Measurements from ENCODE around the gene POU2F1. TPM values are rescaled to one million over a fixed set of nuclear protein-coding genes. Genes with fewer than 3 reads are reported as not detected.
"Not testable (repeated sequence)": the region's sequence is repeated elsewhere in the genome, so short reads cannot be mapped to it uniquely, and the experiment has no call there.

The POU2F1 gene
- total RNA-seq, 3 donors from 2014 or later = 20.0 to 29.0 (median 21.0) TPM

GRCh38 chr1:167232801-167233200, 12.1 kb downstream of the POU2F1 start:
- Histone ChIP-seq H3K9me3 (no peaks in the 10 kb centered on the region), H3K4me1 (no peaks in the 10 kb centered on the region), H3K27ac (no peak overlapping the region), H3K4me3 (no peak overlapping the region), H3K27me3 (no peaks in the 10 kb centered on the region), H3K36me3 (no peaks in the 10 kb centered on the region)
- DNase-seq (ENCODE audit: low spot score in 2 of 2) = no peak
- intact Hi-C loops (cut with DNase I; ENCODE audit: low total_unique reads) = no loop called here
- no peak for TF ChIP-seq POLR2AphosphoS5 (IDR thresholded peaks at IDR 0.05)
- TF ChIP-seq, protein P1, sequence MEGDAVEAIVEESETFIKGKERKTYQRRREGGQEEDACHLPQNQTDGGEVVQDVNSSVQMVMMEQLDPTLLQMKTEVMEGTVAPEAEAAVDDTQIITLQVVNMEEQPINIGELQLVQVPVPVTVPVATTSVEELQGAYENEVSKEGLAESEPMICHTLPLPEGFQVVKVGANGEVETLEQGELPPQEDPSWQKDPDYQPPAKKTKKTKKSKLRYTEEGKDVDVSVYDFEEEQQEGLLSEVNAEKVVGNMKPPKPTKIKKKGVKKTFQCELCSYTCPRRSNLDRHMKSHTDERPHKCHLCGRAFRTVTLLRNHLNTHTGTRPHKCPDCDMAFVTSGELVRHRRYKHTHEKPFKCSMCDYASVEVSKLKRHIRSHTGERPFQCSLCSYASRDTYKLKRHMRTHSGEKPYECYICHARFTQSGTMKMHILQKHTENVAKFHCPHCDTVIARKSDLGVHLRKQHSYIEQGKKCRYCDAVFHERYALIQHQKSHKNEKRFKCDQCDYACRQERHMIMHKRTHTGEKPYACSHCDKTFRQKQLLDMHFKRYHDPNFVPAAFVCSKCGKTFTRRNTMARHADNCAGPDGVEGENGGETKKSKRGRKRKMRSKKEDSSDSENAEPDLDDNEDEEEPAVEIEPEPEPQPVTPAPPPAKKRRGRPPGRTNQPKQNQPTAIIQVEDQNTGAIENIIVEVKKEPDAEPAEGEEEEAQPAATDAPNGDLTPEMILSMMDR (IDR thresholded peaks at IDR 0.05) = no peak
- TF ChIP-seq POLR2A (IDR thresholded peaks at IDR 0.05) = no peak

DNA sequence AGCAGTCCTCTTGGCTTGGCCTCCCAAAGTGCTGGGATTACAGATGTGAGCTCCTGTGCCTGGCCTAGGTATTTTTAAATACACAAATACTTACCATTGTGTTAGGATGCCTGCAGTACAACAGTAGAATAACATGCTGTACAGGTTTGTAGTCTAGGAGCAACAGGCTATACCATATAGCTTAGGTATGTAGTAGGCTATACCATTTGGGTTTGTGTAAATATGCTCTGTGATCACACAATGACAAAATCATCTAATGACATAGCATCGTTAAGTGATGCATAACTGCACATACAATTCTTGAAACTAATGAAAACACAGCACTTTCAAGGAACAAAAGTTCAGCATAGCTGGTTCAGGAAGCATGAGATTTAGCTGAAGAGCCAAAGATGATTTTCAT, 12.7 kb downstream of the POU2F1 start:
- Histone ChIP-seq H3K4me1 (no peaks in the 10 kb centered on the region), H3K9me3 (no peaks in the 10 kb centered on the region), H3K27me3 (no peaks in the 10 kb centered on the region), H3K27ac (no peak overlapping the region), H3K4me3 (no peak overlapping the region), H3K36me3 (no peaks in the 10 kb centered on the region)
- intact Hi-C loops (cut with DNase I; ENCODE audit: low total_unique reads) = no loop called here
- TF ChIP-seq, protein P1 (IDR thresholded peaks at IDR 0.05) = no peak
- no peak for TF ChIP-seq POLR2AphosphoS5 (IDR thresholded peaks at IDR 0.05)
- no peak for TF ChIP-seq POLR2A (IDR thresholded peaks at IDR 0.05)
- DNase-seq (ENCODE audit: low spot score in 2 of 2) = no peak

GRCh38 chr1:167237000-167237399, 16.3 kb downstream of the POU2F1 start:
- no peak for TF ChIP-seq POLR2A (IDR thresholded peaks at IDR 0.05)
- no peak for DNase-seq (ENCODE audit: low spot score in 2 of 2)
- H3K4me3 ChIP-seq = no peak overlapping the region
- no peak overlapping the region for H3K27ac ChIP-seq
- no peaks in the 10 kb centered on the region for H3K4me1 ChIP-seq
- intact Hi-C loops (cut with DNase I; ENCODE audit: low total_unique reads) = no loop called here
- no peaks in the 10 kb centered on the region for H3K36me3 ChIP-seq
- H3K27me3 ChIP-seq = no peaks in the 10 kb centered on the region
- no peaks in the 10 kb centered on the region for H3K9me3 ChIP-seq

DNA sequence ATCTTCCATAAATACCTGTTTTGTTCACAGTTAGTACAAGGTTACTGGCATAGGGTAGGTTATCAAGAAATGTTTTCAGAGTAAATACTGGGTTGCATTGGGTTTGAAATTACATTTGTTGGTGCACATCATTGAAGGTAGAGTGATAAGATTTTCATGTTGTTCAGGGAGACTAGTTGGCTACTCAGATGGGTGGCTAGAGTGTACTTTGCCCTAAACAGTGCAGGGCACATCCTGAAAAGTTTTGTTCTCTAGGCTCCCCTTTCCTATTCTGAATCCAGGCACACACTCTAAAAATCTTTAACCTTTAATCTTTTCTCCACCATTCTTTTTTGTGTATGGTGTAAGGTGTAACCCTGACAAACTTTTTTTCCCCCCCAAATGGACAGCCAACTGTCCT, 18.0 kb downstream of the POU2F1 start:
- intact Hi-C loops (cut with DNase I; ENCODE audit: low total_unique reads) = no loop called here
- no peaks in the 10 kb centered on the region for H3K4me1 ChIP-seq
- no peak for DNase-seq (ENCODE audit: low spot score in 2 of 2)
- H3K36me3 ChIP-seq = no peaks in the 10 kb centered on the region
- no peak overlapping the region for H3K27ac ChIP-seq
- no peaks in the 10 kb centered on the region for H3K27me3 ChIP-seq
- H3K4me3 ChIP-seq = no peak overlapping the region
- H3K9me3 ChIP-seq = no peaks in the 10 kb centered on the region
- TF ChIP-seq POLR2A (IDR thresholded peaks at IDR 0.05) (no peak), POLR2AphosphoS5 (IDR thresholded peaks at IDR 0.05) (no peak)
- TF ChIP-seq, protein P1 (IDR thresholded peaks at IDR 0.05) = no peak

DNA sequence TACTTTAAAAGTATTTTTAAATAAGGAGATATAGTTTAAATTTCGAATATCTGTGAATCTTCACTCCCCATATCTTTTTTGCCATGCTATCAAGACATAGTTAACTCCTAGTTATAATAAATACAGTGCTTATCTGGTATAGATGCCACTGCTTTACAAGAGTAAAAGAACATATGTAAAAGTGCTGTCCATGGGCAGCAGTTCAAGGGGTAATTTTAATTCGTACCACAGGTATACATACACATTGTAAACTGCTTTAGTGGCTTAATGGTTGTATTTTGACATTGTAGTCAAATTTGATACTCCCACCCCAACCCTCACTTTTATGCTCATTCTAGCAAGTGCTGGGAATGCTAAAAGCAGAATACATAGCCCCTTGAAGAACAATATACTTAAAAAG, 18.6 kb downstream of the POU2F1 start:
- Histone ChIP-seq H3K36me3 (no peaks in the 10 kb centered on the region), H3K4me1 (no peaks in the 10 kb centered on the region), H3K9me3 (no peaks in the 10 kb centered on the region), H3K27me3 (no peaks in the 10 kb centered on the region), H3K4me3 (no peak overlapping the region), H3K27ac (no peak overlapping the region)
- intact Hi-C loops (cut with DNase I; ENCODE audit: low total_unique reads) = no loop called here
- TF ChIP-seq, protein P1 (IDR thresholded peaks at IDR 0.05) = no peak
- TF ChIP-seq POLR2AphosphoS5 (IDR thresholded peaks at IDR 0.05) (no peak), POLR2A (IDR thresholded peaks at IDR 0.05) (no peak)
- DNase-seq (ENCODE audit: low spot score in 2 of 2) = no peak

DNA sequence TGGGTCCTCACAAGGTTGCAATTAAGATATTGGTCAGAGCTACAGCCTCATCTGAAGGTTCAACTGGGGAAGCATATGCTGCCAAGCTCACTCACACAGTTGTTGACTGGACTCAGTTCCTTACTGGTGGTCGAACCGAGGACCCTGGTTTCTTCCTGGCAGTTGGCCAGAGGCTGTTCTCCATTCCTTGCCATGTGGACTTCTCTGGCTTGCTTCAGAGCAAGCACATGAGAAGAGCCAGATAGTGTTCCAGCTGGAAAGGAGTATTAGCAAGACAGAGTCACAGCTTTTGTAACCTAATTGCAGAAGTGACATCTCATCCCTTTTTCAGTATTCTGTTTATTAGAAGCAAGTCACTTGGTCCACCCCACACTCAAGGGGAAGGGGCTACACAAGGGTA, 23.6 kb downstream of the POU2F1 start:
- intact Hi-C loops (cut with DNase I; ENCODE audit: low total_unique reads) = no loop called here
- no peaks in the 10 kb centered on the region for H3K27me3 ChIP-seq
- TF ChIP-seq POLR2AphosphoS5 (IDR thresholded peaks at IDR 0.05) (no peak), POLR2A (IDR thresholded peaks at IDR 0.05) (no peak)
- TF ChIP-seq, protein P1 (IDR thresholded peaks at IDR 0.05) = no peak
- no peaks in the 10 kb centered on the region for H3K4me1 ChIP-seq
- DNase-seq (ENCODE audit: low spot score in 2 of 2) = no peak
- H3K36me3 ChIP-seq = no peaks in the 10 kb centered on the region
- H3K27ac ChIP-seq = no peak overlapping the region
- H3K4me3 ChIP-seq = no peak overlapping the region
- no peaks in the 10 kb centered on the region for H3K9me3 ChIP-seq

DNA sequence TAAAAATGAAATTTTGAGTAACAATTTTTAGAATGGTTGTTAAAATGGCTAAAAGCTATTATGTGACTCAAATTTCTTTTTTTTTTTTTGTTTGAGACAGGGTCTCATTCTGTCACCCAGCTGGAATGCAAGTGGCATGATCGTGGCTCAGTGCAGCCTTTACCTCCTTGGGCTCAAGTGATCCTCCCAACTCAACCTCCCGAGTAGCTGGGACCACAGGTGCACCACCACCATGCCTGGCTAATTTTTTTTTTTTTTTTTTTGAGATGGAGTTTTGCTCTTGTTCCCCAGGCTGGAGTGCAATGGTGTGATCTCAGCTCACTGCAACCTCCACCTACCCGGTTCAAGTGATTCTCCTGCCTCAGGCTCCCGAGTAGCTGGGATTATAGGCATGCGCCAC, 24.5 kb downstream of the POU2F1 start:
- H3K4me3 ChIP-seq; H3K27ac ChIP-seq; DNase-seq (ENCODE audit: low spot score in 2 of 2); H3K9me3 ChIP-seq; H3K36me3 ChIP-seq; H3K27me3 ChIP-seq; H3K4me1 ChIP-seq; intact Hi-C loops (cut with DNase I; ENCODE audit: low total_unique reads): not testable (repeated sequence)
